Naive thymus-derived CD4-positive, alpha-beta T cell (primary cell): Measurements from ENCODE around the gene MPRIP. TPM values are rescaled to one million over a fixed set of nuclear protein-coding genes. Genes with fewer than 3 reads are reported as not detected.

Source experiments
- ATAC-seq: fragments of 150-1000 bp; cut with Tn5 transposase; 2 replicates; pipeline ENCODE4 v1.10.0; 2021; ENCODE audit warnings: mild to moderate bottlenecking, moderate library complexity
- CTCF ChIA-PET: fragments of 350-600 bp; sonication (Branson Sonifier 250); formaldehyde crosslinking; loops from one replicate; lab custom pipeline; 2021; ENCODE audit warnings: antibody characterized with exemption; lab: Charles Lee
- POLR2A ChIA-PET: fragments of 350-600 bp; sonication (Branson Sonifier 250); formaldehyde crosslinking; loops from one replicate; lab custom pipeline; 2021; ENCODE audit warnings: antibody characterized with exemption, inconsistent platforms; lab: Charles Lee
- DNase-seq, 9 donors: peaks; one replicate each; pipeline versions ENCODE4 v3.0.0 to v3.0.0-alpha.2; 2020 to 2022; ENCODE audit warnings: mixed read lengths in 1 of 9
- H3K27ac ChIP-seq: one replicate; pipeline ENCODE4 v1.7.0; 2013; ENCODE audit warnings: mild to moderate bottlenecking, low read depth, low read length, moderate library complexity
- H3K27me3 ChIP-seq, 2 donors: one replicate each; pipeline ENCODE4 v1.7.0; 2013; ENCODE audit warnings: low read length in 2 of 2, mild to moderate bottlenecking in 2 of 2, moderate library complexity in 2 of 2; ENCODE audit not compliant: control insufficient read depth in 2 of 2, insufficient read depth in 2 of 2
- H3K36me3 ChIP-seq, 3 experiments: 1 replicate in 2 of 3; 2 replicates in 1 of 3; pipeline ENCODE4 v1.7.0; 2013; ENCODE audit warnings: low read length in 3 of 3, mild to moderate bottlenecking in 3 of 3, moderate library complexity in 1 of 3; ENCODE audit not compliant: insufficient read depth in 3 of 3, control insufficient read depth in 2 of 3
- H3K4me1 ChIP-seq, 2 donors: one replicate each; pipeline ENCODE4 v1.7.0; 2013; ENCODE audit warnings: low read length in 2 of 2, mild to moderate bottlenecking in 2 of 2, moderate library complexity in 1 of 2; ENCODE audit not compliant: control insufficient read depth in 2 of 2, insufficient read depth in 2 of 2
- H3K4me3 ChIP-seq: 2 replicates; pipeline ENCODE4 v1.7.0; 2013; ENCODE audit warnings: mild to moderate bottlenecking, low read length
- H3K9me3 ChIP-seq, 3 experiments: 1 replicate in 2 of 3; 2 replicates in 1 of 3; pipeline ENCODE4 v1.7.0; 2013; ENCODE audit warnings: low read length in 3 of 3; ENCODE audit not compliant: control insufficient read depth in 2 of 3
- H3K27ac Mint-ChIP-seq, 9 donors: one replicate each; pipeline ENCODE4 v1.8.0; 2020 to 2022; ENCODE audit warnings: mixed read lengths in 9 of 9, mild to moderate bottlenecking in 8 of 9, moderate library complexity in 5 of 9, inconsistent platforms in 2 of 9
- H3K27me3 Mint-ChIP-seq, 5 donors: one replicate each; pipeline ENCODE4 v1.8.0; 2021 to 2022; ENCODE audit warnings: mixed read lengths in 5 of 5, mild to moderate bottlenecking in 1 of 5
- H3K36me3 Mint-ChIP-seq, 5 donors: one replicate each; pipeline ENCODE4 v1.8.0; 2020 to 2022; ENCODE audit warnings: mixed read lengths in 5 of 5, mild to moderate bottlenecking in 3 of 5, inconsistent platforms in 1 of 5
- H3K4me1 Mint-ChIP-seq, 7 donors: one replicate each; pipeline ENCODE4 v1.8.0; 2020 to 2022; ENCODE audit warnings: mixed read lengths in 7 of 7, mild to moderate bottlenecking in 3 of 7, inconsistent platforms in 1 of 7
- H3K4me3 Mint-ChIP-seq, 10 donors: one replicate each; pipeline ENCODE4 v1.8.0; 2020 to 2022; ENCODE audit warnings: mild to moderate bottlenecking in 10 of 10, mixed read lengths in 10 of 10, moderate library complexity in 6 of 10, inconsistent platforms in 2 of 10
- H3K9me3 Mint-ChIP-seq, 11 donors: one replicate each; pipeline ENCODE4 v1.8.0; 2020 to 2022; ENCODE audit warnings: mixed read lengths in 11 of 11, mild to moderate bottlenecking in 4 of 11, inconsistent platforms in 1 of 11, moderate library complexity in 1 of 11
- intact Hi-C, 2 donors: fragments of 100-400 bp; cut with micrococcal nuclease; formaldehyde crosslinking; loops; one replicate each; pipeline ENCODE4 v1.15.1; 2023
- polyA plus RNA-seq, 2 donors: library from polyadenylated mRNA; unstranded; fragments of 300-500 nt; fragmentation: Illumina TruSeq; gene quantifications; one replicate each; pipeline ENCODE4 v1.2.3, GENCODE V29; 2021
- total RNA-seq, 6 experiments: library from RNA in 5 of 6; stranded (reverse) in 5 of 6; gene quantifications; 1 replicate in 5 of 6; 2 replicates in 1 of 6; pipeline ENCODE4 v1.2.3 and lab custom pipeline; 2021 to 2026

The MPRIP gene
- total and polyA plus RNA-seq, 7 experiments from 2014 or later, result 18.6 to 259 (median 196) TPM

DNA sequence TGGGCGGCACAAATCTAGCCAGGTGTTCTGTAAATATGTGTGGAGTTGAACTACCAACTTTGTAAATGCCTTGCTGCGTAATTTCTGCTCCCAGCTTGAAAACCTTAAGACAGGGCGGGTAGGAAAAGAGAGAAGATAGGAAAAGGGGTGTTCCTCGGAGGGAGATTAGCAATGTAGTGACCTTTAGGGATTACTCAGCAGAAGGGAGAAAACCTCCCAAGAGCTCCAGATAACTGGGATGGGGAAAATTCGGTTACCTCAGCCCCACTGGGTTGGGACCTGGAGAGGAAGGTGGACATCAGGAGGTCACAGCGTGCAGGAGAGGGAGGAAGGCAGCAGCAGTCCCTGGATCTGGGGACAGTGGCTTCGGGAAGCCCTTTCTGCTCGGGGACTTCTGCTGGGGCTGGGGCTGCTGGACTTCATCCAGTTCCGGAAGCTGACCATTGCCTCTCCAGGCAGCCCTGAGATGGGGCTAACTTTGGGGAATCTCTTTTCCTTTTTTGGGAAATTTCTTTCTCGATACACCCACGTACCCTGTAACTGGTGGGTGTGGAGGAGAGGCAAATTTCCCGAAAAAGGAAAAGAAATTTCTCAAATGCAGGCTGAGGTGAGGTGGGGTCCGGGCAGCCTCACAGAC, 39.2 kb downstream of the MPRIP start:
- Histone ChIP-seq H3K27ac (no peak overlapping the region), H3K36me3 (peaks cover 0 to 64% (median 0%) of the 10 kb centered on the region in 3 experiments), H3K27me3 (no peaks in the 10 kb centered on the region), H3K4me3 (no peak overlapping the region), H3K9me3 (no peaks in the 10 kb centered on the region), H3K4me1 (no peaks in the 10 kb centered on the region)
- Mint-ChIP-seq H3K4me1 (peaks cover under 1 to 18% (median 11%) of the 10 kb centered on the region in 7 donors), H3K27me3 (no peaks in the 10 kb centered on the region), H3K36me3 (peaks cover 8 to 42% (median 11%) of the 10 kb centered on the region in 5 donors), H3K27ac (peak overlapping the region in 2 of 9 donors; percentile 5 to 60), H3K4me3 (no peak overlapping the region), H3K9me3 (no peaks in the 10 kb centered on the region)
- DNase-seq (no peak), ATAC-seq (no peak)
- intact Hi-C loops, result no loop called here
- ChIA-PET POLR2A (no interaction called here), CTCF (no interaction called here)

DNA sequence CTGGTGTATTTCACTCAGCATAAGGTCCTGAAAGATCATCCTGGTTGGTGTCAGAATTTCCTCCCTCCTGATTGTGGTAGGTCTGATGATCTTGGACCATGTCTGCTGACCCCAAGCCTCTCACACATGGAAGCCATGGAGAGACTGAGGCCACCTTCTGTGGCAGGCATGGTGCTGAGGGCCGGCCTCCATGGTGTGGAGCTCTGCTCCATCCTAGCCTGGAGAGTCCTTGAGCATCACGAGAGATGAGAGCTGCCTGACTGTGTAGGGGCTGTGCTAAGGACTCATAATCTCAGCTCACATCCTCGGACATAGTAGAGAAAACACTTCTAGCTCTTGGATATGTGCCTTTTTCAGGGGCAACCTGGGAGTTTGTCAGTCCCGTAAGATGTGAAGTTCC, 40.6 kb downstream of the MPRIP start:
- no peaks in the 10 kb centered on the region for H3K9me3 ChIP-seq
- no peak for ATAC-seq
- peaks cover 3 to 29% (median 18%) of the 10 kb centered on the region in 7 donors for H3K4me1 Mint-ChIP-seq
- DNase-seq, result no peak
- H3K27ac ChIP-seq, result no peak overlapping the region
- H3K4me3 Mint-ChIP-seq, result no peak overlapping the region
- peak overlapping the region in 1 of 9 donors; percentile 17 for H3K27ac Mint-ChIP-seq
- no peaks in the 10 kb centered on the region for H3K27me3 ChIP-seq
- H3K36me3 Mint-ChIP-seq, result peaks cover 8 to 42% (median 10%) of the 10 kb centered on the region in 5 donors
- peaks cover 0 to 65% (median 0%) of the 10 kb centered on the region in 3 experiments for H3K36me3 ChIP-seq
- intact Hi-C loops, result no loop called here
- H3K4me3 ChIP-seq, result no peak overlapping the region
- H3K9me3 Mint-ChIP-seq, result no peaks in the 10 kb centered on the region
- CTCF ChIA-PET, result no interaction called here
- POLR2A ChIA-PET, result no interaction called here
- no peaks in the 10 kb centered on the region for H3K27me3 Mint-ChIP-seq
- no peaks in the 10 kb centered on the region for H3K4me1 ChIP-seq

DNA sequence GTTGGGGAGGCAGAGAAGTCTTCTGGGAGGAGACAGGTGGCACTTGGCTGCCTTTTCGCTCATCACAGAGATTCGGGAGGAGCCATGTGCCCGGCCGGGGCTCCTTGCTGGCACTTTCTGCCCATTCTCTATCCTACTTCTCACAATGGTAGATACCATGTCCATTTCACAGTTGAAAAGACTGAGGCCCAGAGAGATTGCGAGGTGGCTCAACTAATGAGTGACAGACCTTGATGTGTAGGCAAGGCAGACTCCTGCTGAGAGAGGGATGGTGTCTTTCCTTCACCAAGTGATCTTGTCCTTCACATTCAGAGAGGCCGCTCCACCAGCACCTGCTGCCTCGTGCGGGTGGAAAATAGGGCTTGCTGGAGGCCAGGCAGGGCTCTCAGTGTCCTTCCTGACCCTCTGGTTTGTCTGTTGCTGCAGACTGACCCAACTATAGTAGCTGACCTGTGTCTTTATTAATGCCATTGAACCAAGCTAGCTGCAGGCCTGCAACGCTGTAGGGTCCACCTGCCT, 42.1 kb downstream of the MPRIP start:
- POLR2A ChIA-PET, result no interaction called here
- Histone ChIP-seq H3K27ac (no peak overlapping the region), H3K27me3 (no peaks in the 10 kb centered on the region), H3K4me1 (peaks cover 0 to 4% of the 10 kb centered on the region in 2 donors), H3K9me3 (no peaks in the 10 kb centered on the region), H3K36me3 (peaks cover 0 to 55% (median 0%) of the 10 kb centered on the region in 3 experiments), H3K4me3 (no peak overlapping the region)
- Mint-ChIP-seq H3K36me3 (peaks cover 4 to 39% (median 8%) of the 10 kb centered on the region in 5 donors), H3K27me3 (no peaks in the 10 kb centered on the region), H3K4me1 (peaks cover 18 to 39% (median 28%) of the 10 kb centered on the region in 7 donors), H3K9me3 (no peaks in the 10 kb centered on the region), H3K27ac (no peak overlapping the region), H3K4me3 (no peak overlapping the region)
- DNase-seq (no peak), ATAC-seq (no peak)
- CTCF ChIA-PET, result no interaction called here
- intact Hi-C loops, result no loop called here

DNA sequence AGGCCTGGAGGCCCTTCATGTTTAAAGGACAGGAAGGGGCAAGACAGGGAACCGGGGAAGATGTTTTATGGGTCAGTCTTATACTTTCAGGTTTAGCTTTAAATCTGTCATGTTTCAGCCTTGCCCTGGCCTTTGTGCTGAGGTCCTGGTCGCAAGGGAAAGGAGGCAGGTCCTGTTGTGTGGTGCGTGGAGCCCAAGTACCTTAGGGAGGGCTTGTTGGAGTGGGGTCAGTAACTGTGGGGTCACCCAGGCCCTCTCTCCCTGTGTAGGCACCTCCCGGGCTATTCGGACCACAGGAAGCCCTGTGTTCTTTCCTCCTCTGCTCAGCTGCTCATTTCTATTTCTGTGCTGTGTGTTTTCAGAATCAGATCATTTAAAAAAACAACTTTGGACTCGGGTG, 42.7 kb downstream of the MPRIP start:
- Mint-ChIP-seq H3K4me3 (no peak overlapping the region), H3K36me3 (peaks cover 4 to 43% (median 8%) of the 10 kb centered on the region in 5 donors), H3K4me1 (peaks cover 18 to 44% (median 33%) of the 10 kb centered on the region in 7 donors), H3K9me3 (no peaks in the 10 kb centered on the region), H3K27me3 (no peaks in the 10 kb centered on the region), H3K27ac (peak overlapping the region in 1 of 9 donors; percentile 15)
- Histone ChIP-seq H3K9me3 (no peaks in the 10 kb centered on the region), H3K27ac (no peak overlapping the region), H3K4me3 (no peak overlapping the region), H3K4me1 (peaks cover 0 to 4% of the 10 kb centered on the region in 2 donors), H3K36me3 (peaks cover 0 to 49% (median 0%) of the 10 kb centered on the region in 3 experiments), H3K27me3 (no peaks in the 10 kb centered on the region)
- ChIA-PET CTCF (no interaction called here), POLR2A (no interaction called here)
- DNase-seq (no peak), ATAC-seq (no peak)
- intact Hi-C loops, result no loop called here

DNA sequence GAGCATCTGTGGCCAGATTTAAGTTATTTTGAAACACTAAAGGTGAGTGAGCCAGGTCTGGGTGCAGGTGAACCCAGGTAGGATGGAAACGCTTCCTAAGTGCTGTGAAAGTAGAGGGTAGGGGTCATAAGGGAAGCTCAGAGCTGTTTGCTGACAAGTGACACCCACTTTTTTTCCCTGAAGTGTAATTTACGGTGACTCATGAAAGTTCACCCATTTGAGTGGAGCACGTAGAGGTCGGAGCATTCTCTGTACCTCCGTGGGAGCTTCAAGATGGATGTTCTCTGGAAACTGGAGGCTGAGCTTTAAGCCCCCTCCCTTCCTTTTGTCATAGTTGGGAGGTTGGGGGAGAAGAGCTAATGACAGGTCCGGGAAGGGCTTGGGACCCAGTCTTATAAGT, 44.3 kb downstream of the MPRIP start:
- no peaks in the 10 kb centered on the region for H3K9me3 ChIP-seq
- DNase-seq (no peak), ATAC-seq (no peak)
- H3K4me1 Mint-ChIP-seq, result peaks cover 19 to 48% (median 33%) of the 10 kb centered on the region in 7 donors
- H3K4me3 Mint-ChIP-seq, result no peak overlapping the region
- H3K36me3 Mint-ChIP-seq, result peaks cover 4 to 46% (median 8%) of the 10 kb centered on the region in 5 donors
- intact Hi-C loops, result no loop called here
- peaks cover 0 to 1% (median 0%) of the 10 kb centered on the region in 11 donors for H3K9me3 Mint-ChIP-seq
- no peak overlapping the region for H3K27ac ChIP-seq
- H3K36me3 ChIP-seq, result peaks cover 0 to 54% (median 0%) of the 10 kb centered on the region in 3 experiments
- no peaks in the 10 kb centered on the region for H3K27me3 ChIP-seq
- ChIA-PET CTCF (interaction anchor here (1.0 kb wide), 1 partner anchor 94 kb away, joined by 3 read pairs; no protein-coding TSS in a partner anchor), POLR2A (no interaction called here)
- H3K4me1 ChIP-seq, result peaks cover 0 to 4% of the 10 kb centered on the region in 2 donors
- no peaks in the 10 kb centered on the region for H3K27me3 Mint-ChIP-seq
- H3K27ac Mint-ChIP-seq, result peak overlapping the region in 1 of 9 donors; percentile 1
- H3K4me3 ChIP-seq, result no peak overlapping the region

DNA sequence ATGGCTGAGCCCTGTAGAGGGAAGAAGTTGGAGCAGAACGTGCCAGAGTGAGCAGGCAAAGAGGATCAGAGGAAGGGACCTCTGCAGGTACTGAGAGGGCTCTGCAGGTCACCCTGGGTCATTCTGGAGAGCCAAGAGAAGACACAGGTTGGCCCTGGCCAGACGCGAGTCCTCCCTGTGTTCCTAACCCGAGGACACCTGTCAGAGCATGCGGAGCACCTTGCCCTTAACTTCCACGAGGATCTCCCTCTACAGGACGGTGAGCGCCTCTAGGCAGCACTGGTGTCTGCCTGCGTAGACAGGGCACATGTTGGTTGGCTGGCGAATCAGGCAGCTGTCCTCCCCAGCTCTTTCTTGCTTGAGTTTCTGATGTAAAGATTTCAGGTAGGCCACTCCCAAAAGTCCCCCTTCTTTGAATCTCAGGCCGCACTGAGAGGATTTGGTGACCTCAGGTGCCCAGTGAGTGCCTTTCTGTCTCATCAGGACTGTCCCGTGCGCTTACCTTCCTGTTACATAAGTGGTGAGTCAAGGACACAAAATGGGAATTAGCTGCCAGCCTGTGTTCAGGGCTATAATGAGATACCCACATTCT, 45.3 kb downstream of the MPRIP start:
- ATAC-seq, result no peak
- H3K9me3 Mint-ChIP-seq, result peaks cover 0 to 1% (median 0%) of the 10 kb centered on the region in 11 donors
- peaks cover 21 to 50% (median 39%) of the 10 kb centered on the region in 7 donors for H3K4me1 Mint-ChIP-seq
- H3K27me3 ChIP-seq, result no peaks in the 10 kb centered on the region
- peak overlapping the region in 2 of 9 donors; percentile 9 to 67 for H3K27ac Mint-ChIP-seq
- H3K4me3 Mint-ChIP-seq, result no peak overlapping the region
- no peak overlapping the region for H3K27ac ChIP-seq
- POLR2A ChIA-PET, result interaction anchor here (0.6 kb wide), 1 partner anchor 49 kb away, joined by 4 read pairs; no protein-coding TSS in a partner anchor
- H3K27me3 Mint-ChIP-seq, result no peaks in the 10 kb centered on the region
- intact Hi-C loops, result no loop called here
- H3K36me3 Mint-ChIP-seq, result peaks cover 4 to 44% (median 8%) of the 10 kb centered on the region in 5 donors
- CTCF ChIA-PET, result interaction anchor here (1.0 kb wide), 1 partner anchor 95 kb away, joined by 3 read pairs; no protein-coding TSS in a partner anchor
- H3K9me3 ChIP-seq, result no peaks in the 10 kb centered on the region
- peaks cover 0 to 51% (median 0%) of the 10 kb centered on the region in 3 experiments for H3K36me3 ChIP-seq
- DNase-seq, result no peak
- no peak overlapping the region for H3K4me3 ChIP-seq
- peaks cover 0 to 4% of the 10 kb centered on the region in 2 donors for H3K4me1 ChIP-seq
